ENCODE results near the gene SGTA.
A peak's percentile ranks its signal among the peaks of the same experiment; 100 is the strongest.
"Not testable (repeated sequence)": the region's sequence is repeated elsewhere in the genome, so short reads cannot be mapped to it uniquely, and the experiment has no call there.

Gene SGTA

GRCh38 chr19:2722541-2723344, 60.3 kb downstream of the SGTA start:
- peak; percentile 14 for DNase-seq

DNA sequence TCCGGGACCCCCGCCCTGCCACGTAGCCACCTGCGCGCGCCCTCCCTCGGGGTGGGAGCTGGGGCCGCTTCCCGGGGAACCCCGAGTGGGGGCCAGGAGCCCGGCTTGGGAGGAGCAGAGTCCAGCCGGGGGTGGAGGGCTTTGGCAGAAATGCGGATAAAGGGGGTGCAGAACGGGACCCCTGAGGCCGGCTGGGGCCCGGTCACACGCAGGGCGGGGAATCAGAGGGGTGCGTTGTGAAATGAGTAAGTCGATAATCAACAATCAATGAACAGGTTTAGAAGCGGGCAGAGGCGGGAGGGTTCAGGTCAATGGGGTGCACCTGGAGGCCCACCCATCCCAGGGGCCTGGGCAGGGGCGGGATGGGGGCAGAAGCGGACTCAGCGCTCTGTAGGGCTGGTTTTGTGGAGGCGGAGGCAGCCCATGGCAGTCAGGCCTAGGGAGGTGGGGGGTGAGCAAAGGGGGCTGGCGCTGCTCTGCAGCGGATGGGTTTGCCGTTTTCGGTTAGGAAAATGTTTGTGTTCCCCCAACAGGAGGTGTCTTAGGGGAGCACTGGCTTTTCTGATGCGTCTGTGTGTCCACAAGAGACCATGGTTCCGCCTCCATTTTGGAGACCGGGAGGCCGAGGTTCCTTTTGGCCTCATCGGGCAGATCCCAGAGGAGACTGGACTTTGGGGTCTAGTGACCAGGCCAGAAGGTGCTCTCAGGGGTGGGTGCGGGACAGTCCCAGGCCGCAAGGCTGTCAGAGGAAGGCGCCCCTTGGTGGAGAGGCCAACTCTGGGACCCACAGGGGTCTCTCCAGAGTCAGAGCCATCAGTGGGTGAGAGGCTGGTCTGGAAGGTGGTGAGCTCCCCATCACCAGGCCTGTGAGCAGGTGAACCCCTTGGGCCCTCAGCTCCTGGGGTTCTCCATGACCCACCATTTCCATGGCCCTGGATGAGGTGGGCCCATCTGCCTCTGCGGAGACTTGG, 61.2 kb downstream of the SGTA start:
- no peak for DNase-seq

DNA sequence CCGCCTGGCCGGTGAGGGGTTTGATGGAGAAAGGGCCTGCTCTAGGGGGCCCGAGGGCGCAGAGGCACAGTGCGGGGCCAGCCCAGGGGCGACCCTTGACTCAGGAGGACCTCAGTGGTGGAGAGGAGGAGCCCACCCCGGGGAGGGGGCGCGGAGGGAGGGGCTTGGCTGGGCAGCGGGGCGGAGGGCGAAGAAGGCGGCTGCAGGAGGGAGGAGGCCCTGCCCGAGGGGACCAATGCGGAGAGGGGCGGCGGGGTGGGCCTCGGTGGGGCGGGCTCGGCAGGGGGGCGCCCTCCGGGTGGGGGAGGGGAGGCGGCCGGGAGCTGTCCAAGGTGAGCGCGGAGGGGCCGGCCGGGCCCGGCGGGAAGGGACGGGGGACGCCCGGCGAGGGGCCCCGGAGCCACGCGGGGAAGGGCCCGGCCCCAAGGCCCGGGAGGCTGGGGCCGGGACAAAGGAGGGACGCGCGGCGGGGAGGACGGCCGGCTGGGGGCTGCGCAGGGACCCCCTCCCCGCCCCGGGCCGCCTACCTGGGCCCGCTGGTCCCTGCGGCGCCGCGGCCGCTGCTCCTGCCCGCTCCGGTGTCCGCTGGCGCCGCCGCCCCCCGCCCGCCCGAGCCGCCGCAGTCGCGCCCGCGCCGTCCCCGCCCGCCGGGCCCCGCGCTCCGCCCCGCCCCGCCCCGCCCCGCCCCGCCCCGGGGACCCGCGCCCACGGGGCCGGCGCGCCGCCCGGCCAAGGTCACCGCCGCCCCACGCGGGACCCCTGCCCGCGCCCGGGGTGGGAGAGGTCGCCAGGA, 62.1 kb downstream of the SGTA start, which contains the start of gene DIRAS1:
DIRAS1 (minus strand) TSS at position 596 of the 793 bp plus-strand sequence. CDS start 3,566 bp downstream, outside the sequence.
- DNase-seq = no peak

DNA sequence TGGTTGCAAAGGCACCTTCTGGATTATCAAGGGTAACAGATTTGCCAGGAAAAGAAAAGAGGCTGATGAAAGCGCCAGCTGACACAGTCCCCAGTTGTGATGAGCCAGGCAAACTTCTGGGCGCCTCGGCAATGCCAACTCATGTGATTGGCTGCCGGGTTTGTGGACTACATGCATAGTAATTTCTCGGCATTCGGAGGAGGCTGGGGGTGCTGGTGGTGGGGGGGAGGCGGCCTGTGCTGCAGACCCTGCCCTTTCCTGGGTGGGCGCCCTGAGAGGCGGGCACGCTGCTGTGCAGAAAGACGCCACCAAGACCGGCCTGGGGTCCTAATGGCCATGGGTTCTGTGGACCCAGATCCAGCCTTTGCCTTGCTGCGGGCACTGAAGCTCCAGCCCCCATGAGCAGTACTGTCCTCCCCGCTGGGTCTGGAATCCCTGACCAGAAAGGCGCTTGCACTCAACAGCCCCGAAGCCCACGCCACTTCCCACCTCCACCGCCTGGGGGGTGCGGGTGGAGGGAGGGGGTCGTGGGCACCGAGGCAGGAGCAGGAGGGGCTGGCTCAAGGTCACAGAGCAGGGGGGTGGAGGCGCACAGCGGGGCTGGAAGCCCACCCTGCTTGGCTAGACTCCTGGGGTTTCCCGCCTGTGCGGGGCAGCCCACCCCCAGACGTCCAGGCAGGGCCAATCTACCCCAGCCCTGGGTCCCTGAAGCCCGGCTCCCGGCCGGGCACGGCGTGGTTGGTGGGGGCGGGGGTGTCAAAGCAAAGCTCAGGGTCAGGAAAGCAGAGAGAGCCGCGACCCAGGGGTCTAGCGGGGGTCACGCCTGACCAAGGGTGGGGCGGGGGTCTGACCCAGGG, 62.9 kb downstream of the SGTA start:
- peak; percentile 46 for DNase-seq

- no peak for DNase-seq
These were observed 63.8 kb downstream of the SGTA start for GRCh38 chr19:2719232-2719735.

DNA sequence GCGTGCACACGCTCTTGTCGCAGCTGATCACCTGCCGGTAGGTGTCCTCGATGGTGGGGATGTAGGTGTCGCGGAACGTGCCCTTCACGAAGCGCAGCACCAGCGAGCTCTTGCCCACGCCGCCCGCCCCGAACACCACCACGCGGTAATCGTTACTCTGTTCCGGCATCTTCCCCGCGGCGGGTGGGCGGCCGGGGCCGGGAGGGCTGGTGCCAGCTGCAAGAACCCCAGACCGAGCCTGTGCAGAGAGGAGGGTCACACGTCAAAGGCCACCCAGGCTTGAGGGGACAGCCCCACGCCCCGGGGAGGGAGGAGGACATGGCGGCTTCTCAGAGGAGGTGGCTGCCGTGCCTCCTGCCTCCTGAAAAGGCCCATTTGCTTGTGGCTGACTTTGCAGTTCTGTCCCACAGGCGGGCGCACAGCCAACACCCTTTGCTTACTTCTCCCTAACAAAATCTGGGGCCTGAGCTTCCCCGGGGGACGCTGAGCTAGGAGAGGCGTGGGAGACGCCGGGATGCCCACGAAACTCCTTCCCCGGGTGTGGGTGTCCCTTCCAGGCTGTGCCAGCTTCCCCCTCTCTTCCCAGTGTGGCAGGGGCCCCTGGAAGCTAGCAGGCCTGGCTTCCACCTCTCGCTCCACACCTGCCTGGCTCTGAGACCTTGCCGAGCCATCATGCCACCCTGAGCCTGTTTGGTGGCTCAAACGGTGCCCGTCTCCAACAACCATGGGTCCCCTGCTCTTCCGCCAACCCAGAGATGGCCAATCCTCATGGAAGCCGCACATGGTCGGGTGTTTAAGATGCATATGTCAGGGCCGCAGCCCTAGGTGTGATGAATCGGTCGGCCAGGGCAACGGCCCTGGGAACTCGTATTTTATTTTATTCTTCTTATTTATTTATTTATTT, 65.2 kb downstream of the SGTA start:
- DNase-seq = no peak

DNA sequence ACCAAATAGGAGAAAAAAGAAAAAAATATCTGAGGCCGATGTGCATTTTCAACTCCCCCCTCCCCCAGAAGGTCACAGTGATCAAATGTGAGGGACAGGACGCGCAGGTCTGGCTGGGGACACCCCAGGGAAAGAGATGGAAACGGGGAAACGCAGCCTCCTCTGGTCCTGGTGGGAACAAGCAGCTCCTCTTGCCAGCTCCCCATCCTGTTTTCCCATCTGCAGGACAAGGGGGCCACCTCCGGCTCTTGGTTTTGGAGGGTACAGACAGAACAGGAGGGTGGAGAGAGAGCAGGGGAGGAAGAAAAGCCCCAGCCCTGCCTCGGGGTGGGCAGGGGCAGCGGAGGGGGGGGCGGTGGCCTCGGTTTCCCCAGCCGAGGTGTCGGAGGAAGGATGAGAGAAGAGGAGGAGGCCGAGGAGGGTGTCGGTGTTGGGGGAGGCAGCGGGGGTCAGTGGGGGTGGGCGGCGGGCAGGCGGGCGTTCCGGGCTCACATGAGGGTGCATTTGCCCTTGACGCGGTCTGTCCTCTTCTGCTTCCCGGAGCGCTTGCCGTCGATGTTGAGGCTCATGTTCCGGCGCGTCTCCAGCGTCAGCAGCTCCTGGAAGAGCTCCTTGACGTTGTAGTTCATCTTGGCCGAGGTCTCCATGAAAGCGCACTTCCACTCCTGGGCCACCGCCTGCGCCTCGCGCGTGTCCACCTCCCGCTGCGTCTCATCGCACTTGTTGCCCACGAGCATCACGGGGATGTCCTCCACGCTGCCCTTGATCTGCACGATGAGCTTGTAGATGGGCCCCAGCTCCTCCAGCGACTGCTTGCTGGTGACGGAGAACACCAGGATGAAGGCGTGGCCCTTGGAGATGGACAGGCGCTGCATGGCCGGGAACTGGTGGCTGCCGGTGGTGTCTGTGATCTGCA, 66.1 kb downstream of the SGTA start:
- no peak for DNase-seq

GRCh38 chr19:2716275-2716650, 66.8 kb downstream of the SGTA start:
- no peak for DNase-seq

- no peak for DNase-seq
These were observed 67.4 kb downstream of the SGTA start for GRCh38 chr19:2715470-2716274.

- DNase-seq = no peak
These were observed 68.4 kb downstream of the SGTA start for GRCh38 chr19:2714531-2715269.

GRCh38 chr19:2714102-2714501, 69.0 kb downstream of the SGTA start:
- DNase-seq = not testable (repeated sequence)

DNA sequence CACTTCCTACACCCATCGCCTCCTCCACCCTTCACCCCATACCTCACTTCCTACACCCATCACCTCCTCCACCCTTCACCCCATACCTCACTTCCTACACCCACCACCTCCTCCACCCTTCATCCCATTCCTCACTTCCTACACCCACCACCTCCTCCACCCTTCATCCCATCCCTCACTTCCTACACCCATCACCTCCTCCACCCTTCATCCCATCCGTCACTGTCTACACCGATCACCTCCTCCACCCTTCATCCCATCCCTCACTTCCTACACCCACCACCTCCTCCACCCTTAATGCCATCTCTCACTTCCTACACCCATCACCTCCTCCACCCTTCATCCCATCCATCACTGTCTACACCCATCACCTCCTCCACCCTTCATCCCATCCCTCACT, 69.9 kb downstream of the SGTA start:
- DNase-seq = not testable (repeated sequence)

GRCh38 chr19:2711875-2712205, 71.2 kb downstream of the SGTA start:
- DNase-seq = no peak

DNA sequence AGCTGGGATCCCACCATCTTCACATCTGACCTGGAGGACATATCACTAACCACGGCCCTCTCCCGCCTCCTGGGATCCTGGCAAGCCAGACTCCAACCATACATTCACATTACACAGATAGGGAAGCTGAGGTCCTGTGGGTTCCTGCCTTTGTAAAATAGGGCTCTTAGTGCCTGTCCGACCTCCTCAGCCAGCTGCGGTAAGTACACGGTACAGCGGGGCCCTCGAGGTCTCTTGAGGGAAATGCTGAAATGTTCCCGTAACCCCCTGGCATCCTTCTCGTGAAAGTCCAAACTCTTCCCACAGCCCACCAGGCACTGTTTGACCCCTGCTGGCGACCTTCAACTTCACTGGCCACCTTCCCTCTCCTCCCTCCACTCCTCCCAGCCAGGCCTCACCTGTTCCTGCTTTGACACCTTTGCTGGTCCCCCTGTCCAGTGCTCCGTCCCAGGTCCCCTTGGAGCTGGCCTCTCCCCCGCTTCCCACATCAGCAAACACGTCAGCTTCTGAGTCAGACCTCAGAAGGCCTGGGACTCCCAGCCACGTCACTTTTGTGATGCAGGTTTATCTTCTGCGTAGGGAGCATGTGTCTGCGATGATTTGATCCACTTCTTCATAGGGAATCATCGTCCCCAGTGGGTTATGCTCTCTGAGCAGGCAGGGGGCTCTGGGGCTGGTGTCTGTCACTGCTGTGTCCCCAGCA, 71.8 kb downstream of the SGTA start:
- peak; percentile 61 for DNase-seq

DNA sequence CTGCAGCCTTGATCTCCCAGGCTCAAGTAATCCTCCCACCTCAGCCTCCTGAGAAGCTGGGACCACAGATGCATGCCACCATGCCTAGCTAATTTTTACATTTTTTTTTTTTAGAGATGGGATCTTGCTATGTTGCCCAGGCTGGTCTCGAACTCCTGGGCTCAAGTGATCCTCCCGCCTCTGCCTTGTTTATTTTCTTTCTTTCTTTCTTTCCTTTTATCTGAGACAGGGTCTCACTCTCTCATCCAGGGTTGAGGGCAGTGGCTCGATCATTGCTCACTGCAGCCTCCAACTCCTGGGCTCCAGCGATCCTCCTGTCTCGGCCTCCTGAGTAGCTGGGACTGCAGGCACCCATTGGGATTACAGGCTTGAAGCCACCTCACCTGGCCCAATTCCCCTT, 76.8 kb downstream of the SGTA start:
- no peak for DNase-seq

All from fibroblast of skin of right biceps (primary cell).